22Rv1 (cell line): ENCODE measurements around the gene ADTRP.

Experiments
- H3K27ac ChIP-seq: fragments of 450-650 bp; 2 replicates; pipeline ENCODE4 v1.5.1; 2017
- ZFX ChIP-seq: fragments of 450-650 bp; IDR thresholded peaks from 2 replicates; pipeline ENCODE4 v1.6.1; 2017; ENCODE audit warnings: antibody characterized with exemption, borderline replicate concordance
- TF ChIP-seq, protein P1 (sequence below): fragments of 450-650 bp; IDR thresholded peaks from 2 replicates; pipeline ENCODE4 v1.5.1; 2017; ENCODE audit warnings: mild to moderate bottlenecking

ADTRP gene

DNA sequence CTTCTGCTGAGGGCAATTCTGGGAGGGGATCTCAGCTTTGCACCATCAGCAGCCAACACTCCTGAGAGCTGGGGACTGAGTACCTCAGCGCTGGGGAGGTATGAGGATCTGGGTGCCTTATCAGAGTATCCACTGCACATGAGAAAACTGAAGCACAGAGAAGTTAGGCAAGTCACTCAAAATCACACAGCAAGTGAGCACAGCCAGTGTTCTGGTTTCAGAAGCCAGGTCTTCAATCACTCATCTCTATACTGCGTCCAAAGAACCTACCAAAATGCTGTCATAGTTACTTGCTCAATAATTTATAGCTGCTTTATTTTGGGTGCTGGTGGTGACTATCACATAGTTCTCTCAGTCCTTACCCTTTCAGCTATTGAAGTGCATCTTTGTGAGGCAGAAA, 5.0 kb downstream of the ADTRP start:
- no peak for TF ChIP-seq ZFX
- TF ChIP-seq, protein P1, sequence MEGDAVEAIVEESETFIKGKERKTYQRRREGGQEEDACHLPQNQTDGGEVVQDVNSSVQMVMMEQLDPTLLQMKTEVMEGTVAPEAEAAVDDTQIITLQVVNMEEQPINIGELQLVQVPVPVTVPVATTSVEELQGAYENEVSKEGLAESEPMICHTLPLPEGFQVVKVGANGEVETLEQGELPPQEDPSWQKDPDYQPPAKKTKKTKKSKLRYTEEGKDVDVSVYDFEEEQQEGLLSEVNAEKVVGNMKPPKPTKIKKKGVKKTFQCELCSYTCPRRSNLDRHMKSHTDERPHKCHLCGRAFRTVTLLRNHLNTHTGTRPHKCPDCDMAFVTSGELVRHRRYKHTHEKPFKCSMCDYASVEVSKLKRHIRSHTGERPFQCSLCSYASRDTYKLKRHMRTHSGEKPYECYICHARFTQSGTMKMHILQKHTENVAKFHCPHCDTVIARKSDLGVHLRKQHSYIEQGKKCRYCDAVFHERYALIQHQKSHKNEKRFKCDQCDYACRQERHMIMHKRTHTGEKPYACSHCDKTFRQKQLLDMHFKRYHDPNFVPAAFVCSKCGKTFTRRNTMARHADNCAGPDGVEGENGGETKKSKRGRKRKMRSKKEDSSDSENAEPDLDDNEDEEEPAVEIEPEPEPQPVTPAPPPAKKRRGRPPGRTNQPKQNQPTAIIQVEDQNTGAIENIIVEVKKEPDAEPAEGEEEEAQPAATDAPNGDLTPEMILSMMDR: no peak
- no peak overlapping the region for H3K27ac ChIP-seq

DNA sequence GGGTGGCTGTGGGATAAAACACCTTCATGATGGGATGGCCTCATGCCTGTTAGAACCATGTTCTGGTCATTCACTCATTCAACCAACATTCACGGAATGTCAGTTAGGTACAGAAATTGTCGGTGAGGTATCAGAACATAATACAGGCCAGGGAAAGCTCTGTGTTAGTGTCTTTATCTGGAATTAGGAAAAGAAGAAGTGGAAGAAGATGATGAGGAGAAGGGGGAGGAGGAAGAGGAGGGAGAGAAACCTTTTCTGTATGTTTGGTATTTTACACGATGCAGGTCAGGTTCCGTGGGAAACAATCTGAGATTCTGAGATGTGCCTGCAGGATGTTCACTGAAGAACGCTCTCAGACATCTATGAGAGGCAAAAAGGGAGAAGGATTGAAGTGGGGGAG, 5.6 kb downstream of the ADTRP start:
- TF ChIP-seq, protein P1: no peak
- TF ChIP-seq ZFX: no peak
- no peak overlapping the region for H3K27ac ChIP-seq

- no peak for TF ChIP-seq ZFX
- TF ChIP-seq, protein P1: no peak
- no peak overlapping the region for H3K27ac ChIP-seq
Observed at GRCh38 chr6:11772109-11772825, 6.3 kb downstream of the ADTRP start.

DNA sequence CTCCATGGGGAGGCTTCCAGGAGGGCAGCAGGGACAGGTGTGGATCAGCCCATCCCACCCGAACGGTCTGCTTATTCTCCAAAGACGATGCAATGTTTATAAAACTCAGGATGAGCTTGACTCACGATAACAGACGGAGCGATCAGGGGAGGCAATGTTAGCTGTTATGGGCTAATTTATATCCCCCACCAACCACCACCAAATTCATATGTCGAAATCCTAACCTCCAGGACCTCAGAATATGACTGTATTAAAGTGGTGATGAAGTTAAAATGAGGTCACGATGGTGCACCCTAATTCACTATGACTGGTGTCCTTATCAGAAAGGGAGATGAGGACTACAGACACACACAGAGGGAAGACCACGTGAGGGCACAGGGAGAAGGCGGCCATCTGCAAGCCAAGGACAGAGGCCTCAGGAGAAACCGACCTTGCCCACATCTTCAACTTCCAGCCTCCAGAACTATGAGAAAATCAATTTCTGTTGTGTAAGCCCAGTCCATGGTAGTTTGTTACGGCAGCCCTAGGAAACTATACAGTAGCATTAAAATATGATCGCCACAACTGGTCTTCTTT, 7.0 kb downstream of the ADTRP start:
- H3K27ac ChIP-seq: no peak overlapping the region

DNA sequence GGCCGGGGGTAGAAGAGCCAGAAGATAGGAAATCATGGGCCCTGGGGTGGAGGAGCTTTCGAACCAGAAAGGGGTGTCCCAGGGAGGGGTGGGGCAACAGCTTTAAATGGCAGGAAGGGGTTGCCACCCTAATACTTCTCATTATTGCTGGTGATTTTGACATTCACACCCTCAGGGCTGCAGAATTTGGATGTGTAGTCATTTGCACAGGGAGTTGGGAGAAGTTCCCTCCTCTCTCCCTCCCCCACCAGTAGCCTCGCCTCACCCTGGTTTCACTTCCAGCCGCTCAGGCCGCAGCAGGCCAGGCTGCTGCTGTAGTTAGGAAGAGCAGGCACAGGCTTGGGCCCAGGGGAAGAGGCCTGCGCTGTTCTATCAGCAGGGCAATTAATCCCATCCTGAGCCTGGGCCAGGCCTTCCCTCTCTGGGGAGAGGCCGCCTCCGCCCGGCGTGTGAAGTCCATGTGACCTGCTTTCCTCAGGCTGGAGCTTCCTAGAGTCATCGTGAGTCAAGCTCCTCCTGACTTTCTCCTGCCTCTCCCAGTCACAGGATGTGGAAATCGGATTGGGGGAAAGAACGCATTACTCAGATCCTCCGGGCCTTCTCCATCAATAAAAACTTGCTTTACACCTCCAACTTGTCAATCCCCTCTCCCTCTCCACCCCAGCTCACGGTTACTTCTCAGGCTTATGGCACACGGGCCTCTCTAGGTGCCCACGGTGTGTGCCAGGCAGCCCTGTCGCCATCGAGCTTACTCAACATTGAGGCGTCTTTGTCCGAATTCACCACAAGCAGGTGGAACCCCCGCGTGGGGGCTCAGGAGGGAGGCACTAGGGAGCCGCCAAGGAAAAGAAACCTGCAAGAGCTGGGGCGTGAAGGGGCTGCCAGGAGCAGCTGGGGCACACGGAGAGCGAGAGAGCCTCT, 7.8 kb downstream of the ADTRP start:
- no peak overlapping the region for H3K27ac ChIP-seq
- TF ChIP-seq, protein P1: no peak
- TF ChIP-seq ZFX: no peak

More for the DNA sequence above, 7.0 kb downstream of the ADTRP start:
- TF ChIP-seq, protein P1: no peak
- no peak for TF ChIP-seq ZFX

- H3K27ac ChIP-seq: no peak overlapping the region
- TF ChIP-seq, protein P1: no peak
- no peak for TF ChIP-seq ZFX
Observed at GRCh38 chr6:11769811-11770545, 8.6 kb downstream of the ADTRP start.
